Inflammatory macrophage treated with lipopolysaccharide for 1 hour (primary cell): ENCODE results near the gene ANKRD30BL.
"Not testable (repeated sequence)": the region's sequence is repeated elsewhere in the genome, so short reads cannot be mapped to it uniquely, and the experiment has no call there.

Experiments used
- DNase-seq, 2 donors: peaks; one replicate each; pipeline ENCODE4 v3.0.0-alpha.2; 2020 to 2022

ANKRD30BL gene, protein sequence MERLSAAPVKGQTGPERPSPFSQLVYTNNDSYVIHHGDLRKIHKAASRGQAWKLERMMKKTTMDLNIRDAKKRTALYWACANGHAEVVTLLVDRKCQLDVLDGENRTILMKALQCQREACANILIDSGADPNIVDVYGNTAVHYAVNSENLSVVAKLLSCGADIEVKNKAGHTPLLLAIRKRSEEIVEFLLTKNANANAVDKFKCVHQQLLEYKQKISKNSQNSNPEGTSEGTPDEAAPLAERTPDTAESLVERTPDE

GRCh38 chr2:132161161-132162124 lies at the start of gene ANKRD30BL:
TSS of gene ANKRD30BL (minus strand) at chr2:132161952. CDS start at chr2:132161705, 247 bp downstream.
- DNase-seq, result not testable (repeated sequence)

- DNase-seq, result not testable (repeated sequence)
These were observed 41.1 kb upstream of the ANKRD30BL start for GRCh38 chr2:132202866-132203265.

- DNase-seq, result not testable (repeated sequence)
These were observed 31.1 kb upstream of the ANKRD30BL start for GRCh38 chr2:132192854-132193253.

- DNase-seq, result not testable (repeated sequence)
These were observed 5.3 kb upstream of the ANKRD30BL start for GRCh38 chr2:132167100-132167499.

GRCh38 chr2:132162125-132162660 lies 441 bp upstream of the ANKRD30BL start:
- not testable (repeated sequence) for DNase-seq

DNA sequence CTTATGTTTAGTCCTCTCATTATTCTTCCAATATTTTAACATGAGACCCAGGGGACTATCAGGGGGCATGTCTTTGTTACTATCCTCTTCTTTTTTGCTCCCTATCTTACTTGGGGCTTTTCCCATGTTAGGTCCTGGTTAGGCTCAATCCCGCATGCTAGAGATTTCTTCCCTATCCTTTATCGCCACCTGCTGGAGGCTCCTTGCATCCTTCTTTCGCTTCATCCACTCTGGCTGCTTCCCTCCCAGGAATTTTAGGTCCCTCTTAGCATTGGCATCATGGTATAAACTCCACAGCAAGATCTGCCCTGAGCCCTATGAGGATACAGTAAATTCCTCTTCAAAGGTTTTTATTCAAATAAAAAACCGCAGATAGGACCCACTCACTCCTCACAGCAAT lies 15.0 kb downstream of the ANKRD30BL start:
- peak; percentile 7 to 68 for DNase-seq
